Kidney (tissue), 14 donors: ENCODE results near the gene LLGL2. TPM values are rescaled to one million over a fixed set of nuclear protein-coding genes. Genes with fewer than 3 reads are reported as not detected.

Source experiments
- DNase-seq, 5 donors: peaks; one replicate each; pipeline ENCODE4 v3.0.0-alpha.2; 2013 to 2020
- FAIRE-seq: peaks from 2 replicates; lab custom pipeline; 2012; peaks lifted over from hg19 to GRCh38; lab: Jason Lieb, UNC
- H3K27ac ChIP-seq, 2 donors: one replicate each; pipeline ENCODE4 v1.7.0; 2013; ENCODE audit warnings: low read depth in 2 of 2, low read length in 2 of 2, inconsistent platforms in 1 of 2
- H3K27me3 ChIP-seq: one replicate; pipeline ENCODE4 v1.7.1; 2013; ENCODE audit warnings: low read length, inconsistent platforms; ENCODE audit not compliant: control insufficient read depth, insufficient read depth
- H3K36me3 ChIP-seq, 3 donors: one replicate each; pipeline versions ENCODE4 v1.7.0 to v1.7.1; 2013; ENCODE audit warnings: low read length in 3 of 3, control low read depth in 1 of 3, inconsistent platforms in 1 of 3; ENCODE audit not compliant: insufficient read depth in 3 of 3, control insufficient read depth in 2 of 3
- H3K4me1 ChIP-seq, 3 donors: one replicate each; pipeline versions ENCODE4 v1.7.0 to v1.7.1; 2013; ENCODE audit warnings: low read length in 3 of 3, inconsistent platforms in 1 of 3, low read depth in 1 of 3; ENCODE audit not compliant: control insufficient read depth in 2 of 3, insufficient read depth in 2 of 3
- H3K4me3 ChIP-seq, 3 donors: one replicate each; pipeline versions ENCODE4 v1.7.0 to v1.8.1; 2013; ENCODE audit warnings: low read length in 3 of 3, control low read depth in 1 of 3, inconsistent platforms in 1 of 3
- H3K9ac ChIP-seq, 3 donors: one replicate each; pipeline versions ENCODE4 v1.7.0 to v1.7.1; 2013; ENCODE audit warnings: low read length in 3 of 3, control low read depth in 1 of 3, inconsistent platforms in 1 of 3
- H3K9me3 ChIP-seq, 3 donors: one replicate each; pipeline versions ENCODE4 v1.7.0 to v1.7.1; 2013; ENCODE audit warnings: low read length in 3 of 3, control low read depth in 1 of 3, inconsistent platforms in 1 of 3; ENCODE audit not compliant: control insufficient read depth in 2 of 3, insufficient read depth in 1 of 3
- CTCF ChIP-seq: IDR thresholded peaks from 3 replicates; pipeline ENCODE4 v1.5.1; 2012; ENCODE audit warnings: mild to moderate bottlenecking, moderate library complexity, borderline replicate concordance; ENCODE audit not compliant: insufficient read depth; ENCODE audit errors: extremely low read depth
- intact Hi-C: fragments of 100-400 bp; cut with DNase I; formaldehyde crosslinking; loops from one replicate; pipeline ENCODE4 v1.11.1; 2022
- polyA plus RNA-seq: library from polyadenylated mRNA; stranded (reverse); fragments of 350-450 nt; fragmentation: Illumina TruSeq; extraction: RNeasy Lipid Tissue Mini Kit (QIAGEN cat#74804); gene quantifications from one replicate; pipeline ENCODE4 v1.2.3, GENCODE V29; 2014; ENCODE audit warnings: low read depth, low replicate concordance; ENCODE audit not compliant: insufficient read depth
- total RNA-seq: library from RNA; stranded (reverse); fragmentation: NEBNext Ultra II Directional; extraction: Animal tissue kit (Norgen Biotek cat#: 25700); gene quantifications from one replicate; pipeline ENCODE4 v1.2.1, GENCODE V29; 2021
- donor health status: control.
- donor health status: control.
- donor health status: control.
- donor health status: control.
- donor health status: control.
- donor health status: DM: yes; HTN: yes; CAD: no.
- donor health status: Normal renal cell carcinoma (clear cell type).

LLGL2 gene
- total and polyA plus RNA-seq, 2 donors from 2014 or later = 181 to 262 TPM

DNA sequence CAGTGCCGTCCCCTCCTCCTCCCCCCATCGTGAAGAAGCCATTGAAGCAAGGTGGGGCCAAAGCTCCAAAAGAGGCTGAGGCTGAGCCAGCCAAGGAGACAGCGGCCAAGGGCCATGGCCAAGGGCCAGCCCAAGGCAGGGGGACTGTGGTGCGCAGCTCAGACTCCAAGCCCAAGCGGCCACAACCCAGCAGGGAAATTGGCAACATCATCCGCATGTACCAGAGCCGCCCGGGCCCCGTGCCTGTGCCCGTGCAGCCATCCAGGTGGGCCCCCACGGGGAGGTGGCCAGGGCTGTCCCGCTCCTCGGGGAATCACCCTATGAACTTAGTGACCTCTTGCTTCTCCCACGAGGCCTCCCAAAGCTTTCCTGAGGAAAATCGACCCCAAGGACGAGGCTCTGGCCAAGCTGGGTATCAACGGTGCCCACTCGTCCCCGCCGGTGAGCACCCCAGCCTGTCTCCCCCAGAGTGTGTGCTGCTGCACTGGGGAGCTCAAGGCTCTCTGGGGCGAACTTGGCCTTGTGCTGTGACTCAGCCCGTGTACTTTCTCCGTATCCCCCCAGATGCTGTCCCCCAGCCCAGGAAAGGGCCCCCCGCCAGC lies 91.1 kb downstream of the LLGL2 start:
- no peak overlapping the region for H3K9ac ChIP-seq
- H3K36me3 ChIP-seq = peaks cover 0 to 39% (median 11%) of the 10 kb centered on the region in 3 donors
- no peak for DNase-seq
- H3K4me3 ChIP-seq = no peak overlapping the region
- H3K27ac ChIP-seq = no peak overlapping the region
- no peak for FAIRE-seq
- intact Hi-C loops = no loop called here
- H3K9me3 ChIP-seq = no peaks in the 10 kb centered on the region
- TF ChIP-seq CTCF = no peak
- H3K27me3 ChIP-seq = no peaks in the 10 kb centered on the region
- peaks cover 0 to 2% (median 0%) of the 10 kb centered on the region in 3 donors for H3K4me1 ChIP-seq

GRCh38 chr17:75617218-75617617 lies 91.7 kb downstream of the LLGL2 start:
- H3K27ac ChIP-seq = no peak overlapping the region
- H3K27me3 ChIP-seq = no peaks in the 10 kb centered on the region
- no peak overlapping the region for H3K9ac ChIP-seq
- no peak for TF ChIP-seq CTCF
- DNase-seq (no peak), FAIRE-seq (no peak)
- H3K4me1 ChIP-seq = peaks cover 0 to 2% (median 0%) of the 10 kb centered on the region in 3 donors
- H3K36me3 ChIP-seq = peaks cover 0 to 39% (median 10%) of the 10 kb centered on the region in 3 donors
- H3K4me3 ChIP-seq = no peak overlapping the region
- no peaks in the 10 kb centered on the region for H3K9me3 ChIP-seq
- intact Hi-C loops = no loop called here

- intact Hi-C loops = no loop called here
These were observed 92.2 kb downstream of the LLGL2 start for GRCh38 chr17:75617675-75618074.

More at GRCh38 chr17:75617675-75618074, 92.2 kb downstream of the LLGL2 start:
- TF ChIP-seq CTCF = no peak
- Histone ChIP-seq H3K4me1 (peaks cover 0 to 2% (median 0%) of the 10 kb centered on the region in 3 donors), H3K27me3 (no peaks in the 10 kb centered on the region), H3K4me3 (no peak overlapping the region), H3K27ac (no peak overlapping the region), H3K9me3 (no peaks in the 10 kb centered on the region), H3K36me3 (peaks cover 0 to 39% (median 13%) of the 10 kb centered on the region in 3 donors), H3K9ac (no peak overlapping the region)
- FAIRE-seq (no peak), DNase-seq (no peak)
